HCT116 (cell line): ENCODE results near the gene IGF2BP1.

Experiments used
- EGR1 ChIP-seq: IDR thresholded peaks from 2 replicates; pipeline ENCODE4 v1.6.1; 2012; ENCODE audit warnings: low read depth
- ELF1 ChIP-seq: IDR thresholded peaks from 2 replicates; pipeline ENCODE4 v1.6.1; 2012; ENCODE audit warnings: low read depth, borderline replicate concordance
- EZH2 ChIP-seq: fragments of 200-600 bp; sonication (generic); IDR thresholded peaks from 2 replicates; pipeline ENCODE4 v1.6.1; 2017; ENCODE audit warnings: antibody characterized with exemption, mixed run types
- EZH2phosphoT487 ChIP-seq: fragments of 200-600 bp; IDR thresholded peaks from 2 replicates; pipeline ENCODE4 v1.6.1; 2018; ENCODE audit warnings: antibody characterized with exemption, borderline replicate concordance
- JUND ChIP-seq: IDR thresholded peaks from 2 replicates; pipeline ENCODE4 v1.6.1; 2012
- POLR2A ChIP-seq: IDR thresholded peaks from 2 replicates; pipeline ENCODE4 v1.7.0; 2011; ENCODE audit warnings: borderline replicate concordance; ENCODE audit not compliant: insufficient read depth, insufficient read length; ENCODE audit errors: extremely low read depth
- POLR2AphosphoS5 ChIP-seq: IDR thresholded peaks from 2 replicates; pipeline ENCODE4 v1.6.1; 2011; ENCODE audit warnings: mild to moderate bottlenecking, low read depth, low read length, moderate library complexity
- ZNF274 ChIP-seq: fragments of 200-500 bp; sonication (Bioruptor generic); IDR thresholded peaks from 2 replicates; pipeline ENCODE4 v1.6.1; 2014; ENCODE audit warnings: mild to moderate bottlenecking, low read depth, low read length, inconsistent platforms
- TF ChIP-seq, protein P1 (sequence below), 3 experiments: fragments of 200-600 bp in 1 of 3; sonication (generic) in 1 of 3; IDR thresholded peaks in 2 of 3; conservative IDR thresholded peaks in 1 of 3; 2 replicates each; pipeline ENCODE4 v1.5.1; 2012 to 2017; ENCODE audit warnings: low read depth in 2 of 3, low read length in 2 of 3, antibody characterized with exemption in 1 of 3, borderline replicate concordance in 1 of 3, control low read depth in 1 of 3, mild to moderate bottlenecking in 1 of 3, mixed read lengths in 1 of 3, mixed run types in 1 of 3, moderate library complexity in 1 of 3; ENCODE audit not compliant: insufficient read depth in 1 of 3
- TF ChIP-seq, protein P2 (sequence below): IDR thresholded peaks from 2 replicates; pipeline ENCODE4 v1.6.1; 2011; ENCODE audit warnings: mild to moderate bottlenecking, low read length, moderate library complexity; ENCODE audit not compliant: insufficient replicate concordance; ENCODE audit errors: extremely low read depth
- TF ChIP-seq, protein P3 (sequence below): IDR thresholded peaks from 2 replicates; pipeline ENCODE4 v1.6.1; 2012

DNA sequence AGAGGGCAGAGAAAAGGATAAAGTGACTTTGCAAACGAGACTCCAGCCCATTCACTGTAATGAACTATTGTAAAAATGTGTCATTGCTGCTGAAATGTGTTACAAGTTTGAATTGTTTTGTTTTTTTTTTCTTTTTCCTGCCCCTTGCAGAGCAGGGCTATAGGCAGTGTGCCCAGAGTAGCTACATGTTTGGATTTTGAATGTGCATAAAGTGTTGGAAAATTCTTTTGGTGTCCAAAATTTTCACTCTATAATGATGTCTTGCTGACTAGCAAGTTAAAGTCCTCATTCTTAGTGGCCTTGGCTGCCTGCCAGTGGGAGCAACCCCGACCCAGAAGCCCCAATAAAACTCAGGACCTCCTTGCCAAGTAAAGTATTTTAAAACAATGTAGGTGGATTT lies 66.5 kb downstream of the IGF2BP1 start:
- TF ChIP-seq EGR1 (no peak), POLR2A (no peak), EZH2phosphoT487 (no peak), POLR2AphosphoS5 (no peak), JUND (no peak), ELF1 (no peak), EZH2 (no peak), ZNF274 (no peak)
- TF ChIP-seq, protein P1, sequence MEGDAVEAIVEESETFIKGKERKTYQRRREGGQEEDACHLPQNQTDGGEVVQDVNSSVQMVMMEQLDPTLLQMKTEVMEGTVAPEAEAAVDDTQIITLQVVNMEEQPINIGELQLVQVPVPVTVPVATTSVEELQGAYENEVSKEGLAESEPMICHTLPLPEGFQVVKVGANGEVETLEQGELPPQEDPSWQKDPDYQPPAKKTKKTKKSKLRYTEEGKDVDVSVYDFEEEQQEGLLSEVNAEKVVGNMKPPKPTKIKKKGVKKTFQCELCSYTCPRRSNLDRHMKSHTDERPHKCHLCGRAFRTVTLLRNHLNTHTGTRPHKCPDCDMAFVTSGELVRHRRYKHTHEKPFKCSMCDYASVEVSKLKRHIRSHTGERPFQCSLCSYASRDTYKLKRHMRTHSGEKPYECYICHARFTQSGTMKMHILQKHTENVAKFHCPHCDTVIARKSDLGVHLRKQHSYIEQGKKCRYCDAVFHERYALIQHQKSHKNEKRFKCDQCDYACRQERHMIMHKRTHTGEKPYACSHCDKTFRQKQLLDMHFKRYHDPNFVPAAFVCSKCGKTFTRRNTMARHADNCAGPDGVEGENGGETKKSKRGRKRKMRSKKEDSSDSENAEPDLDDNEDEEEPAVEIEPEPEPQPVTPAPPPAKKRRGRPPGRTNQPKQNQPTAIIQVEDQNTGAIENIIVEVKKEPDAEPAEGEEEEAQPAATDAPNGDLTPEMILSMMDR (IDR thresholded peaks at IDR 0.05 in 2 of 3, conservative IDR thresholded peaks at IDR 0.05 in 1 of 3; ENCODE audit: borderline replicate concordance in 1 of 3, insufficient read depth in 1 of 3, low read depth in 2 of 3, low read length in 2 of 3): no peak
- TF ChIP-seq, protein P2, sequence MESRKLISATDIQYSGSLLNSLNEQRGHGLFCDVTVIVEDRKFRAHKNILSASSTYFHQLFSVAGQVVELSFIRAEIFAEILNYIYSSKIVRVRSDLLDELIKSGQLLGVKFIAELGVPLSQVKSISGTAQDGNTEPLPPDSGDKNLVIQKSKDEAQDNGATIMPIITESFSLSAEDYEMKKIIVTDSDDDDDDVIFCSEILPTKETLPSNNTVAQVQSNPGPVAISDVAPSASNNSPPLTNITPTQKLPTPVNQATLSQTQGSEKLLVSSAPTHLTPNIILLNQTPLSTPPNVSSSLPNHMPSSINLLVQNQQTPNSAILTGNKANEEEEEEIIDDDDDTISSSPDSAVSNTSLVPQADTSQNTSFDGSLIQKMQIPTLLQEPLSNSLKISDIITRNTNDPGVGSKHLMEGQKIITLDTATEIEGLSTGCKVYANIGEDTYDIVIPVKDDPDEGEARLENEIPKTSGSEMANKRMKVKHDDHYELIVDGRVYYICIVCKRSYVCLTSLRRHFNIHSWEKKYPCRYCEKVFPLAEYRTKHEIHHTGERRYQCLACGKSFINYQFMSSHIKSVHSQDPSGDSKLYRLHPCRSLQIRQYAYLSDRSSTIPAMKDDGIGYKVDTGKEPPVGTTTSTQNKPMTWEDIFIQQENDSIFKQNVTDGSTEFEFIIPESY: no peak
- TF ChIP-seq, protein P3, sequence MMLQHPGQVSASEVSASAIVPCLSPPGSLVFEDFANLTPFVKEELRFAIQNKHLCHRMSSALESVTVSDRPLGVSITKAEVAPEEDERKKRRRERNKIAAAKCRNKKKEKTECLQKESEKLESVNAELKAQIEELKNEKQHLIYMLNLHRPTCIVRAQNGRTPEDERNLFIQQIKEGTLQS: no peak
